Ectodermal cell (in vitro differentiated cells): ENCODE data around the gene RELA.

ENCODE experiments used
- H3K27ac ChIP-seq: 2 replicates; pipeline ENCODE4 v1.7.0; 2013; ENCODE audit warnings: mild to moderate bottlenecking, low read depth, low read length; ENCODE audit not compliant: insufficient read depth, poor library complexity, severe bottlenecking
- H3K27me3 ChIP-seq: 2 replicates; pipeline ENCODE4 v1.7.0; 2013; ENCODE audit warnings: mild to moderate bottlenecking, low read length; ENCODE audit not compliant: insufficient read depth, control insufficient read depth, poor library complexity, severe bottlenecking
- H3K36me3 ChIP-seq: one replicate; pipeline ENCODE4 v1.7.0; 2013; ENCODE audit warnings: low read length; ENCODE audit not compliant: control insufficient read depth, insufficient read depth
- H3K4me1 ChIP-seq: one replicate; pipeline ENCODE4 v1.7.0; 2013; ENCODE audit warnings: low read length; ENCODE audit not compliant: control insufficient read depth, insufficient read depth
- H3K4me3 ChIP-seq: 2 replicates; pipeline ENCODE4 v1.7.0; 2013; ENCODE audit warnings: low read depth, low read length, control low read depth; ENCODE audit not compliant: insufficient read depth
- H3K9me3 ChIP-seq: 2 replicates; pipeline ENCODE4 v1.7.0; 2013; ENCODE audit warnings: mild to moderate bottlenecking, low read length, moderate library complexity; ENCODE audit not compliant: control insufficient read depth
- WGBS, 2 experiments: methylation state at CpG; one replicate each; pipeline ENCODE4 v1.1.7; 2013; ENCODE audit warnings: missing lambda C conversion rate in 2 of 2; 5-methylcytosine and 5-hydroxymethylcytosine counted together

RELA gene

GRCh38 chr11:65630215-65630614, 32.5 kb downstream of the RELA start:
- Histone ChIP-seq H3K27me3 (no peaks in the 10 kb centered on the region), H3K9me3 (no peaks in the 10 kb centered on the region), H3K4me3 (no peak overlapping the region), H3K4me1 (no peaks in the 10 kb centered on the region), H3K36me3 (peaks cover 35% of the 10 kb centered on the region), H3K27ac (no peak overlapping the region)
- 92 to 94% methylated on average over 11 of the region's 11 CpGs for WGBS, 2 experiments

GRCh38 chr11:65629579-65629978, 33.1 kb downstream of the RELA start:
- Histone ChIP-seq H3K27ac (no peak overlapping the region), H3K27me3 (no peaks in the 10 kb centered on the region), H3K9me3 (no peaks in the 10 kb centered on the region), H3K4me3 (no peak overlapping the region), H3K36me3 (peaks cover 33% of the 10 kb centered on the region), H3K4me1 (no peaks in the 10 kb centered on the region)
- 95 to 97% methylated on average over 14 of the region's 14 CpGs for WGBS, 2 experiments

- Histone ChIP-seq H3K4me3 (no peak overlapping the region), H3K27me3 (no peaks in the 10 kb centered on the region), H3K27ac (no peak overlapping the region), H3K4me1 (no peaks in the 10 kb centered on the region), H3K36me3 (peaks cover 32% of the 10 kb centered on the region), H3K9me3 (no peaks in the 10 kb centered on the region)
- WGBS, 2 experiments, result 96% methylated on average over 13 of the region's 13 CpGs
Observed at GRCh38 chr11:65627202-65627601, 35.5 kb downstream of the RELA start.

GRCh38 chr11:65625628-65626342, 36.9 kb downstream of the RELA start:
- Histone ChIP-seq H3K36me3 (peaks cover 33% of the 10 kb centered on the region), H3K27ac (no peak overlapping the region), H3K4me1 (no peaks in the 10 kb centered on the region), H3K4me3 (no peak overlapping the region), H3K27me3 (no peaks in the 10 kb centered on the region), H3K9me3 (no peaks in the 10 kb centered on the region)
- 81 to 82% methylated on average over 30 of the region's 30 CpGs for WGBS, 2 experiments

- peaks cover 33% of the 10 kb centered on the region for H3K36me3 ChIP-seq
- no peaks in the 10 kb centered on the region for H3K9me3 ChIP-seq
- 94 to 95% methylated on average over 30 of the region's 30 CpGs for WGBS, 2 experiments
- H3K4me3 ChIP-seq, result no peak overlapping the region
- H3K4me1 ChIP-seq, result no peaks in the 10 kb centered on the region
- H3K27me3 ChIP-seq, result no peaks in the 10 kb centered on the region
- no peak overlapping the region for H3K27ac ChIP-seq
Observed at GRCh38 chr11:65624931-65625627, 37.6 kb downstream of the RELA start.

GRCh38 chr11:65623852-65624616, 38.7 kb downstream of the RELA start:
- Histone ChIP-seq H3K4me1 (no peaks in the 10 kb centered on the region), H3K36me3 (peaks cover 31% of the 10 kb centered on the region), H3K9me3 (no peaks in the 10 kb centered on the region), H3K4me3 (no peak overlapping the region), H3K27me3 (no peaks in the 10 kb centered on the region), H3K27ac (no peak overlapping the region)
- WGBS, 2 experiments, result 95 to 96% methylated on average over 24 to 25 of the region's 25 CpGs

GRCh38 chr11:65623177-65623576, 39.5 kb downstream of the RELA start:
- peaks cover 40% of the 10 kb centered on the region for H3K36me3 ChIP-seq
- WGBS, 2 experiments, result 96% methylated on average over 14 of the region's 14 CpGs
- no peak overlapping the region for H3K27ac ChIP-seq
- H3K4me1 ChIP-seq, result no peaks in the 10 kb centered on the region
- no peaks in the 10 kb centered on the region for H3K27me3 ChIP-seq
- H3K4me3 ChIP-seq, result no peak overlapping the region
- no peaks in the 10 kb centered on the region for H3K9me3 ChIP-seq

GRCh38 chr11:65622011-65622410, 40.7 kb downstream of the RELA start:
- H3K4me1 ChIP-seq, result peaks cover 5% of the 10 kb centered on the region
- H3K27ac ChIP-seq, result no peak overlapping the region
- H3K9me3 ChIP-seq, result no peaks in the 10 kb centered on the region
- no peaks in the 10 kb centered on the region for H3K27me3 ChIP-seq
- H3K4me3 ChIP-seq, result no peak overlapping the region
- 95% methylated on average over 16 of the region's 16 CpGs for WGBS, 2 experiments
- peaks cover 41% of the 10 kb centered on the region for H3K36me3 ChIP-seq

GRCh38 chr11:65621460-65621859, 41.3 kb downstream of the RELA start:
- peaks cover 35% of the 10 kb centered on the region for H3K36me3 ChIP-seq
- no peak overlapping the region for H3K4me3 ChIP-seq
- WGBS, 2 experiments, result 95 to 96% methylated on average over 14 of the region's 14 CpGs
- no peaks in the 10 kb centered on the region for H3K27me3 ChIP-seq
- no peak overlapping the region for H3K27ac ChIP-seq
- H3K4me1 ChIP-seq, result peaks cover 10% of the 10 kb centered on the region
- H3K9me3 ChIP-seq, result no peaks in the 10 kb centered on the region

- H3K36me3 ChIP-seq, result peaks cover 33% of the 10 kb centered on the region
- WGBS, 2 experiments, result 92 to 94% methylated on average over 19 of the region's 19 CpGs
- no peak overlapping the region for H3K4me3 ChIP-seq
- no peaks in the 10 kb centered on the region for H3K27me3 ChIP-seq
- peaks cover 12% of the 10 kb centered on the region for H3K4me1 ChIP-seq
- no peak overlapping the region for H3K27ac ChIP-seq
- H3K9me3 ChIP-seq, result no peaks in the 10 kb centered on the region
Observed at GRCh38 chr11:65620666-65621065, 42.0 kb downstream of the RELA start.
